ENCODE data around the gene PRKAG3. TPM values are rescaled to one million over a fixed set of nuclear protein-coding genes. Genes with fewer than 3 reads are reported as not detected.
A peak's percentile ranks its signal among the peaks of the same experiment; 100 is the strongest.

PRKAG3 gene
- total and polyA plus RNA-seq, 2 donors (not counting 1 experiment from before 2014, with no cell fraction given), result not detected

DNA sequence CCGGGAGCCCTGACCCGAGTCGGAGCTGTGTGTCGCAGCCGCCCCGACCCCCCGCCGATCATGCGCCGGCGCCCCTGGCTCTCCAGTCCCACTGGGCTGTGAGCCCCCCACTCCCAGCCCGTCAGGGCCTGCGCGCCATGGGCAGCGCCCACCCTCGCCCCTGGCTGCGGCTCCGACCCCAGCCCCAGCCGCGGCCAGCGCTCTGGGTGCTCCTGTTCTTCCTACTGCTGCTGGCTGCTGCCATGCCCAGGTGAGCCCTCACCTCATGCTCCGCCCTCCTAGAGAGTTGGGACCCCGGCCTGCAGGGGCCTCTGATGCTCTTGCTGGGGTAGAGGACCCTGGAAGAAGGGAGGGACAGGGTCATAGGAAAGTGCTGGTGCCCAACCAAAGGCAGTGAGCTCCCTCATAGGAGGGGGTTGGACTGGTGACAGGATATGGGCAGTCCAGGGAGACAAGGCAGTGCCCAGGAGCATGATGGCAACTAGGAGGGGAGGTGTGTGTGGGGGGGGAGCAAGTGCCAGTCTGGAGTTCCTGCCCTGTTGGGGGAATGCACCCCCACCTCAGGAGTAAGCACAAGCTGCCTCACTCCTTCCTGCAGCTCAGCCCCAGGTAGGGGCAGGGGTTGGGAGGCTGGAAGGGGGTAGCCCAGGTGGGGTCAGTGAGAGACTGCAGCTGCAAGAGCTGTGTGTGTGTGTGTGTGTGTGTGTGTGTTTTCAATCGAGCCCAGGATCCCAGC is 49.4 kb upstream of the PRKAG3 start:
- ChIA-PET CTCF (interaction anchor here (1.0 to 23.0 kb wide), 6 partner anchors 9 to 170 kb away, joined by 3 to 1627 read pairs (median 6); partner anchors contain the start of gene TTLL4), POLR2A (interaction anchor here (0.5 to 15.0 kb wide), 9 partner anchors 8 to 717 kb away, joined by 3 to 490 read pairs (median 4); partner anchors contain the start of genes CNPPD1 and DNAJB2)
- intact Hi-C loops (cut with micrococcal nuclease), result loop anchor here (1.0 to 5.0 kb wide), 6 partner anchors 11 to 589 kb away; partner anchors contain the start of genes CNPPD1, CTDSP1, DNAJB2 and TMBIM1
- Histone ChIP-seq H3K79me2 (ENCODE audit: control insufficient read depth, insufficient read depth, low read length) (peaks cover 2% of the 10 kb centered on the region), H3K9ac (ENCODE audit: low read length) (peak overlapping the region; percentile 72), H3K4me3 (ENCODE audit: control extremely low read depth in 1 of 5, extremely low read depth in 1 of 5, insufficient read depth in 1 of 5, low read depth in 2 of 5, low read length in 4 of 5) (peak overlapping the region in 4 of 5 experiments; percentile 54 to 65 (median 62)), H3K27me3 (replicated peaks in 1 of 4; ENCODE audit: control extremely low read depth in 1 of 4, control insufficient read depth in 3 of 4, insufficient read depth in 4 of 4, low read length in 3 of 4) (peaks cover 0 to 5% (median 2%) of the 10 kb centered on the region in 4 experiments), H3K36me3 (replicated peaks in 1 of 2; ENCODE audit: control extremely low read depth in 1 of 2, control insufficient read depth in 1 of 2, extremely low read depth in 1 of 2, insufficient read depth in 2 of 2, low read length in 1 of 2) (no peaks in the 10 kb centered on the region), H3K4me2 (replicated peaks; ENCODE audit: low read depth, low read length, poor library complexity, severe bottlenecking) (peak overlapping the region; percentile 92), H3K4me1 (ENCODE audit: control insufficient read depth in 2 of 2, insufficient read depth in 2 of 2, low read length in 2 of 2) (peaks cover 65 to 86% of the 10 kb centered on the region in 2 donors), H4K20me1 (ENCODE audit: control insufficient read depth, insufficient read depth, low read length, poor library complexity, severe bottlenecking) (no peaks in the 10 kb centered on the region), H2AFZ (ENCODE audit: insufficient read depth, low read depth, low read length, poor library complexity, severe bottlenecking) (peak overlapping the region; percentile 43), H3K27ac (ENCODE audit: low read length in 2 of 2) (peak overlapping the region; percentile 92 to 93), H3K9me3 (ENCODE audit: control extremely low read depth in 1 of 3, control insufficient read depth in 2 of 3, insufficient read depth in 1 of 3, low read length in 2 of 3) (no peaks in the 10 kb centered on the region)
- DNase-seq (no peak), ATAC-seq (ENCODE audit: low read depth) (no peak)
- H3K27me3 Mint-ChIP-seq, result peaks cover 4% of the 10 kb centered on the region
- TF ChIP-seq, protein P1, sequence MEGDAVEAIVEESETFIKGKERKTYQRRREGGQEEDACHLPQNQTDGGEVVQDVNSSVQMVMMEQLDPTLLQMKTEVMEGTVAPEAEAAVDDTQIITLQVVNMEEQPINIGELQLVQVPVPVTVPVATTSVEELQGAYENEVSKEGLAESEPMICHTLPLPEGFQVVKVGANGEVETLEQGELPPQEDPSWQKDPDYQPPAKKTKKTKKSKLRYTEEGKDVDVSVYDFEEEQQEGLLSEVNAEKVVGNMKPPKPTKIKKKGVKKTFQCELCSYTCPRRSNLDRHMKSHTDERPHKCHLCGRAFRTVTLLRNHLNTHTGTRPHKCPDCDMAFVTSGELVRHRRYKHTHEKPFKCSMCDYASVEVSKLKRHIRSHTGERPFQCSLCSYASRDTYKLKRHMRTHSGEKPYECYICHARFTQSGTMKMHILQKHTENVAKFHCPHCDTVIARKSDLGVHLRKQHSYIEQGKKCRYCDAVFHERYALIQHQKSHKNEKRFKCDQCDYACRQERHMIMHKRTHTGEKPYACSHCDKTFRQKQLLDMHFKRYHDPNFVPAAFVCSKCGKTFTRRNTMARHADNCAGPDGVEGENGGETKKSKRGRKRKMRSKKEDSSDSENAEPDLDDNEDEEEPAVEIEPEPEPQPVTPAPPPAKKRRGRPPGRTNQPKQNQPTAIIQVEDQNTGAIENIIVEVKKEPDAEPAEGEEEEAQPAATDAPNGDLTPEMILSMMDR (IDR thresholded peaks at IDR 0.05), result no peak
- no peak for TF ChIP-seq EZH2 (IDR thresholded peaks at IDR 0.05; ENCODE audit: borderline replicate concordance, insufficient read depth, low read depth, low read length, poor library complexity, severe bottlenecking)
- peak overlapping the region; percentile 95 for H3K27ac Mint-ChIP-seq
- peaks cover 70% of the 10 kb centered on the region for H3K4me1 Mint-ChIP-seq
- H3K9me3 Mint-ChIP-seq (ENCODE audit: insufficient read depth), result no peaks in the 10 kb centered on the region
- 11% methylated on average over 24 of the region's 24 CpGs for WGBS (ENCODE audit: insufficient coverage)
- H3K4me3 Mint-ChIP-seq, result peak overlapping the region; percentile 95

Data from B cell (primary cell).